GM19240 (cell line): ENCODE results near the gene NEO1.

ENCODE experiments used
- DNase-seq: peaks from one replicate; pipeline ENCODE4 v3.0.0; 2011; ENCODE audit warnings: low spot score; ENCODE audit not compliant: insufficient read length

The NEO1 gene

DNA sequence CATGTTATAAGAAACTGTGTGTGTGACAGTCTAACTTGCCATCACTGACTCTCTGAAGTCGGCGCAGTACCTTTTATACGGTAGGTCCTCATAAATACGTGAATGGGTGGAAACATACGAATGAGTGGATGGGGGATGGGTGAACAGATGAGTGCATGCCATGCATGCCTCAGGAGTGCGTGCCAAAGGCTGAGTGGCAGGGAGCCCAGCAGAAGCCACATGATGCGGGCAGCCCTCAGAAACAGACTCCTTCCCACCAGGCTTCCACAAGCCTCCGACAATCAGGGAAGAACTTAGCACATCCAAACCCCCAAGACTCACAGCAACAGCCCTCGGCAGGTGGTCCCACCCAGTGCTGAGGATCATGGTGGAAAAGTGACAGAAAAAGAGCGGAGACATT lies 299.8 kb downstream of the NEO1 start:
- DNase-seq, result no peak

DNA sequence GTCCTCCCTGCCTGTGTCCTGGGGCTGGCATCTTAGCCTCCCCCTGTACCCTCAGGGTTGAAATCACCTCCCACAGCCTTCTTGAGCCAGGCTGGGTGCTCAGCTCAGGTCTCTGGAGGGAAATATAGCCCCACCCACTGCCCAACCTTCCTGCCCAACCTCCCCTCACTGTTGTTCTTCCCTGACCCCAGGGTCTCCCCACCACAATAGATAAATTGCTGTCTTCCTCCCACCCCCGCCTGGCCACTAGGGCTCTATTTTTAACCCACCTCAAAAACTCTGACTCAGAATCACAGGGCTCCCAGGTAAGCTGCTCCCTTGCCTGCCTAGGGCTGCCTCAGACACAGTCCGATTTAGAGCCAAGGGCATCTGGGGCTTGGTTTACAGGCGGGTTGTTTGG lies 301.5 kb downstream of the NEO1 start:
- DNase-seq, result no peak

DNA sequence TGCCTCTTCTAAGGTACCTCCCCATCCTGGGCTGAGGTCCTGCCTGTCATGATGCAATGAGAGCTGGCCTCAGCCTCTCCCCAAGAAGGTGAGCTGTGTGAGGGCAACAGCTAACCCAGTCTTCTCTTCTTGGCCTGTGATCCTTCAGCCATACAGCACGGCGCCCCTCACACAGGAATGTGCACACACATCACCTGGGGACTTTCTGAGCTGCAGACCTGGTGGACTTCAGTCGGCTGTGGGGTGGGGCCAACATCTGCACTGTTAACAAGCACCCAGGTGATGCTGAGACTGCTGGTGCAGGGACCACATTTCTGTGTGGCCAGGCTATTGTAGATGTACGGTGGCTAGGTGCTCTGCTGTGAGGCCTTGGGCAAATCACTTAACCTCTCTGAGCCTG lies 302.0 kb downstream of the NEO1 start:
- no peak for DNase-seq
